Fibroblast of lung (primary cell): ENCODE data around the gene ITSN1.

ENCODE experiments used
- CTCF ChIP-seq, 2 donors: IDR thresholded peaks in 1 of 2; conservative IDR thresholded peaks in 1 of 2; 1 replicate in 1 of 2; 2 replicates in 1 of 2; pipeline ENCODE4 v1.5.1; 2011 to 2012; ENCODE audit warnings: low read length in 2 of 2, control low read depth in 1 of 2, inconsistent platforms in 1 of 2, low read depth in 1 of 2, mild to moderate bottlenecking in 1 of 2
- EZH2 ChIP-seq: IDR thresholded peaks from 2 replicates; pipeline ENCODE4 v1.5.1; 2012; ENCODE audit warnings: low read length, control low read depth, mild to moderate bottlenecking; ENCODE audit errors: missing control alignments

GRCh38 chr21:33884376-33885171 lies 242.3 kb downstream of the ITSN1 start:
- TF ChIP-seq CTCF (conservative IDR thresholded peaks at IDR 0.05 in 1 of 2, IDR thresholded peaks at IDR 0.05 in 1 of 2; ENCODE audit: low read depth in 1 of 2, low read length in 2 of 2) (no peak), EZH2 (no peak)
